IMR-90 (cell line): ENCODE results near the gene MUC6. TPM values are rescaled to one million over a fixed set of nuclear protein-coding genes. Genes with fewer than 3 reads are reported as not detected.

Source experiments
- ATAC-seq: fragments of 200-7000 bp; cut with Tn5 transposase; 2 replicates; pipeline ENCODE4 v1.9.1; 2020; ENCODE audit warnings: low read depth, mild to moderate bottlenecking, moderate library complexity
- BruUV-seq: library from RNA; stranded (reverse); fragments of 400-500 nt; replicated peaks from 2 replicates; lab custom pipeline; 2021; lab: Mats Ljungman, UMichigan
- CTCF ChIA-PET: fragments of 300-600 bp; formaldehyde crosslinking; extraction: SDS; loops from one replicate; lab custom pipeline; 2021; ENCODE audit warnings: antibody characterized with exemption; lab: Yijun Ruan, JAX
- POLR2A ChIA-PET: fragments of 300-600 bp; sonication (Branson Sonifier 250); formaldehyde crosslinking; loops from one replicate; lab custom pipeline; 2022; ENCODE audit warnings: antibody characterized with exemption; ENCODE audit not compliant: unreplicated experiment; lab: Charles Lee
- DNase-seq: peaks from one replicate; pipeline ENCODE4 v3.0.0; 2013
- H2AFZ ChIP-seq: replicated peaks from 2 replicates; pipeline ENCODE3; 2013; ENCODE audit warnings: low read length, mild to moderate bottlenecking; ENCODE audit not compliant: poor library complexity
- H2AK5ac ChIP-seq: 2 replicates; pipeline ENCODE4 v1.6.1; 2013; ENCODE audit warnings: low read depth, low read length, inconsistent platforms
- H2AK9ac ChIP-seq: replicated peaks from 2 replicates; pipeline ENCODE3; 2013; ENCODE audit warnings: mild to moderate bottlenecking, low read depth, low read length, moderate library complexity; ENCODE audit not compliant: poor library complexity
- H2BK120ac ChIP-seq: 2 replicates; pipeline ENCODE4 v1.6.1; 2013; ENCODE audit warnings: low read depth, low read length, inconsistent platforms
- H2BK15ac ChIP-seq: 3 replicates; pipeline ENCODE4 v1.6.1; 2013; ENCODE audit warnings: low read depth, low read length, inconsistent platforms
- H2BK20ac ChIP-seq: 2 replicates; pipeline ENCODE4 v1.6.1; 2013; ENCODE audit warnings: low read depth, mild to moderate bottlenecking, inconsistent platforms, low read length, moderate library complexity
- H2BK5ac ChIP-seq: 2 replicates; pipeline ENCODE4 v1.6.1; 2013; ENCODE audit warnings: mild to moderate bottlenecking, low read depth, low read length, inconsistent platforms; ENCODE audit not compliant: poor library complexity, severe bottlenecking
- H3K14ac ChIP-seq: replicated peaks from 2 replicates; pipeline ENCODE4 v1.6.1; 2013; ENCODE audit warnings: low read depth, low read length, inconsistent platforms
- H3K18ac ChIP-seq: 2 replicates; pipeline ENCODE4 v1.6.1; 2013; ENCODE audit warnings: low read depth, low read length, control low read depth
- H3K23ac ChIP-seq: 2 replicates; pipeline ENCODE4 v1.6.1; 2013; ENCODE audit warnings: low read depth, low read length, inconsistent platforms
- H3K27ac ChIP-seq: 2 replicates; pipeline ENCODE4 v1.5.1; 2013; ENCODE audit warnings: mild to moderate bottlenecking, control low read depth, low read length; ENCODE audit not compliant: insufficient read depth
- H3K27me3 ChIP-seq: 2 replicates; pipeline ENCODE4 v1.6.1; 2013; ENCODE audit warnings: low read length; ENCODE audit not compliant: control insufficient read depth, insufficient read depth
- H3K36me3 ChIP-seq: 2 replicates; pipeline ENCODE4 v1.6.1; 2013; ENCODE audit warnings: low read length, mixed read lengths; ENCODE audit not compliant: control insufficient read depth, insufficient read depth
- H3K4ac ChIP-seq: 2 replicates; pipeline ENCODE4 v1.6.1; 2013; ENCODE audit warnings: low read depth, low read length, inconsistent platforms
- H3K4me1 ChIP-seq: 2 replicates; pipeline ENCODE4 v1.6.1; 2013; ENCODE audit warnings: low read length, mixed read lengths; ENCODE audit not compliant: control insufficient read depth, insufficient read depth
- H3K4me2 ChIP-seq: 2 replicates; pipeline ENCODE4 v1.6.1; 2013; ENCODE audit warnings: low read depth, mild to moderate bottlenecking, control low read depth, low read length, moderate library complexity
- H3K4me3 ChIP-seq: 2 replicates; pipeline ENCODE4 v1.5.1; 2013; ENCODE audit warnings: low read depth, mild to moderate bottlenecking, control low read depth, low read length, moderate library complexity; ENCODE audit not compliant: insufficient read depth
- H3K56ac ChIP-seq: 2 replicates; pipeline ENCODE4 v1.6.1; 2013; ENCODE audit warnings: low read length, inconsistent platforms; ENCODE audit not compliant: insufficient read depth; ENCODE audit errors: extremely low read depth
- H3K79me1 ChIP-seq, 2 experiments: 2 replicates each; pipeline ENCODE4 v1.6.1; 2013; ENCODE audit warnings: low read length in 2 of 2, inconsistent platforms in 1 of 2, low read depth in 1 of 2
- H3K9ac ChIP-seq: 2 replicates; pipeline ENCODE4 v1.6.1; 2013; ENCODE audit warnings: low read depth, low read length, control low read depth
- H3K9me1 ChIP-seq: 2 replicates; pipeline ENCODE4 v1.6.1; 2013; ENCODE audit warnings: low read length, inconsistent platforms; ENCODE audit not compliant: insufficient read depth
- H3K9me3 ChIP-seq: 2 replicates; pipeline ENCODE4 v1.6.1; 2013; ENCODE audit warnings: low read length; ENCODE audit not compliant: control insufficient read depth, insufficient read depth
- H4K20me1 ChIP-seq: 2 replicates; pipeline ENCODE4 v1.6.1; 2013; ENCODE audit warnings: low read length, inconsistent platforms; ENCODE audit not compliant: insufficient read depth
- H4K5ac ChIP-seq: 2 replicates; pipeline ENCODE4 v1.6.1; 2013; ENCODE audit warnings: mild to moderate bottlenecking, low read depth, low read length, control low read depth
- H4K8ac ChIP-seq, 2 experiments: 2 replicates each; pipeline ENCODE4 v1.6.1; 2013; ENCODE audit warnings: low read depth in 2 of 2, low read length in 2 of 2, control low read depth in 1 of 2, inconsistent platforms in 1 of 2
- H4K91ac ChIP-seq: 2 replicates; pipeline ENCODE4 v1.6.1; 2013; ENCODE audit warnings: low read depth, low read length, inconsistent platforms; ENCODE audit not compliant: insufficient read depth
- CTCF ChIP-seq: conservative IDR thresholded peaks from 2 replicates; pipeline ENCODE4 v1.5.1; 2012; ENCODE audit warnings: mild to moderate bottlenecking, low read depth, low read length, improper control_type of control experiment
- ELK1 ChIP-seq: fragments of 150-350 bp; IDR thresholded peaks from 2 replicates; pipeline ENCODE4 v1.6.1; 2016; ENCODE audit warnings: low read depth, mild to moderate bottlenecking, low read length, moderate library complexity, borderline replicate concordance
- SMC3 ChIP-seq: fragments of 150-350 bp; IDR thresholded peaks from 2 replicates; pipeline ENCODE4 v1.6.1; 2016; ENCODE audit warnings: low read depth, mild to moderate bottlenecking, antibody characterized with exemption, low read length, moderate library complexity
- WGBS, 2 experiments: methylation state at CpG; one replicate each; pipeline versions ENCODE4 v1.1.5 to v1.1.7; 2013; ENCODE audit warnings: missing lambda C conversion rate in 2 of 2; ENCODE audit not compliant: insufficient read length in 1 of 2; ENCODE audit errors: extremely low coverage in 2 of 2; 5-methylcytosine and 5-hydroxymethylcytosine counted together
- dilution Hi-C: fragments of 300-500 bp; cut with HindIII; formaldehyde crosslinking; loops from one replicate; pipeline ENCODE4 v1.14.3; 2018; ENCODE audit warnings: low sequenced_read_pairs; ENCODE audit not compliant: unreplicated experiment
- in situ Hi-C: fragments of 300-500 bp; cut with MboI; formaldehyde crosslinking; loops from 3 replicates; pipeline ENCODE4 v1.14.3; 2019; ENCODE audit warnings: low sequenced_read_pairs, inconsistent platforms, mixed read lengths
- intact Hi-C: fragments of 100-400 bp; cut with micrococcal nuclease; formaldehyde crosslinking; loops from 2 replicates; pipeline ENCODE4 v1.10.0; 2022
- polyA plus RNA-seq, 3 experiments: library from polyadenylated mRNA; depleted of rRNA; stranded (reverse); fragments of >200 nt; gene quantifications; 2 replicates each; pipeline ENCODE4 v1.2.3, GENCODE V29; 2012; ENCODE audit warnings: low replicate concordance in 1 of 3
- total RNA-seq: library from RNA; depleted of rRNA; stranded (reverse); fragments of >200 nt; gene quantifications from 2 replicates; pipeline ENCODE4 v1.2.3, GENCODE V29; 2012

The MUC6 gene
- total and polyA plus RNA-seq, 2 of the 4 experiments (the other 2 are of a cell fraction) = not detected

- H2AFZ ChIP-seq = no peak overlapping the region
- dilution Hi-C loops (no loop called here), in situ Hi-C loops (no loop called here), intact Hi-C loops (no loop called here)
- H3K4me2 ChIP-seq = no peak overlapping the region
- no peaks in the 10 kb centered on the region; the same call in none of the 2 replicates for H3K27me3 ChIP-seq
- H2BK15ac ChIP-seq = no peak overlapping the region
- H2BK5ac ChIP-seq = no peak overlapping the region
- H3K27ac ChIP-seq = no peak overlapping the region
- no peaks in the 10 kb centered on the region for H3K36me3 ChIP-seq
- no peak overlapping the region for H2BK20ac ChIP-seq
- ATAC-seq (no peak; the same call in 1 of the 2 replicates), DNase-seq (no peak)
- no peak overlapping the region for H2AK5ac ChIP-seq
- H4K91ac ChIP-seq = no peak overlapping the region
- H4K8ac ChIP-seq = no peak overlapping the region
- H2AK9ac ChIP-seq = no peak overlapping the region
- no peaks in the 10 kb centered on the region for H3K9me1 ChIP-seq
- no peak overlapping the region for H2BK120ac ChIP-seq
- H3K79me1 ChIP-seq = no peaks in the 10 kb centered on the region
- ChIA-PET CTCF (no interaction called here), POLR2A (no interaction called here)
- H3K9ac ChIP-seq = no peak overlapping the region
- no peaks in the 10 kb centered on the region for H4K20me1 ChIP-seq
- H3K9me3 ChIP-seq = peaks cover 7% of the 10 kb centered on the region; the same call in 1 of the 2 replicates
- no peak overlapping the region for H3K18ac ChIP-seq
- H3K23ac ChIP-seq = no peak overlapping the region
- H3K56ac ChIP-seq = no peak overlapping the region
- no peak overlapping the region for H4K5ac ChIP-seq
- BruUV-seq = no TSS peak
- WGBS, 2 experiments = 68% methylated on average over 8 of the region's 26 CpGs; no CpG with 5 or more reads in 1 of the 2 experiments
- TF ChIP-seq SMC3 (no peak), CTCF (no peak), ELK1 (no peak)
- no peak overlapping the region for H3K4me3 ChIP-seq
- H3K4ac ChIP-seq = no peak overlapping the region
- H3K4me1 ChIP-seq = no peaks in the 10 kb centered on the region
- no peak overlapping the region for H3K14ac ChIP-seq
Measured at GRCh38 chr11:1085440-1086170, 49.1 kb upstream of the MUC6 start.
